Lower leg skin (tissue), 3 donors: ENCODE results near the gene SLC39A11.

ENCODE experiments used
- CTCF ChIP-seq, 3 donors: fragments of 450-650 bp; IDR thresholded peaks; one replicate each; pipeline ENCODE4 v1.5.1; 2016; ENCODE audit warnings: antibody characterized with exemption in 3 of 3, mild to moderate bottlenecking in 3 of 3, moderate library complexity in 2 of 3
- POLR2A ChIP-seq, 2 donors: fragments of 450-650 bp; IDR thresholded peaks; one replicate each; pipeline ENCODE4 v1.6.1; 2016 to 2017; ENCODE audit warnings: antibody characterized with exemption in 2 of 2, mild to moderate bottlenecking in 1 of 2, moderate library complexity in 1 of 2

GRCh38 chr17:72797142-72797541, 295.3 kb downstream of the SLC39A11 start:
- no peak for TF ChIP-seq CTCF (IDR thresholded peaks at IDR 0.05)
- TF ChIP-seq POLR2A (IDR thresholded peaks at IDR 0.05) = no peak
